ENCODE results near the gene STRIP2.
"Not testable (repeated sequence)": the region's sequence is repeated elsewhere in the genome, so short reads cannot be mapped to it uniquely, and the experiment has no call there.

STRIP2 gene

GRCh38 chr7:129422727-129423126 is 11.5 kb upstream of the STRIP2 start:
- DNase-seq = no peak

DNA sequence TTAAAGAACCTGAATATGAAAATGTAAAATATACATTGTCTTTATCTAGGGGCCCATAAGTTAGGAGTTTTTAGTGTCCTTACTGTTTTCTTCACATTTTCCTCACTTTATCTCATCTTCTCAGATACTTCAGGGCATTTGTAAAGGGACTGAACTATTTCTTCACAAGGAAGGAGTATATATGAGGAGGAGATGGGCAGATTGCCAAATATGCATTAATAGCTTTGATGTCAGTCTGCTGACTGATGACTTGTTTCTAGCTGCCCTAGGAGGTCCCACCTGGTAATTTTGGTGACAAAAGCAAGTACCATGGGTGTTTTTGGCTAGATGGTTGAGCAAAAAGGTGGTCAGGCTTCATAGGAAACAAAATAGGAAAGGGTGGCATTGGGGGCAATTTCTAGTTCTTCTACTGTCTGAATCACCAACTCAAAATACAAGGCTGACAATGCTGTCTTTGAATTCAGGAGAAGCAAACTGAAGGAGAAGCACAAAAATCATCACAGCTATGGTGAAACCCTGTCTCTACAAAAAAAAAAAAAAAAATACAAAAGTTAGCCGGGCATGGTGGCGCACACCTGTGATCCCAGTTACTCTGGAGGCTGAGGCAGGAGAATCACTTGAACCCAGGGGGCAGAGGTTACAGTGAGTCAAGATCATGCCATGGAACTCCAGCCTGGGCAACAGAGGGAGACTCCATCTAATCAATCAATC is 10.4 kb upstream of the STRIP2 start:
- no peak for DNase-seq

- DNase-seq = no peak
These were observed 7.8 kb upstream of the STRIP2 start for GRCh38 chr7:129426482-129426881.

GRCh38 chr7:129427526-129428045 is 6.6 kb upstream of the STRIP2 start:
- no peak for DNase-seq

GRCh38 chr7:129431911-129432643 is 2.2 kb upstream of the STRIP2 start:
- DNase-seq = no peak

DNA sequence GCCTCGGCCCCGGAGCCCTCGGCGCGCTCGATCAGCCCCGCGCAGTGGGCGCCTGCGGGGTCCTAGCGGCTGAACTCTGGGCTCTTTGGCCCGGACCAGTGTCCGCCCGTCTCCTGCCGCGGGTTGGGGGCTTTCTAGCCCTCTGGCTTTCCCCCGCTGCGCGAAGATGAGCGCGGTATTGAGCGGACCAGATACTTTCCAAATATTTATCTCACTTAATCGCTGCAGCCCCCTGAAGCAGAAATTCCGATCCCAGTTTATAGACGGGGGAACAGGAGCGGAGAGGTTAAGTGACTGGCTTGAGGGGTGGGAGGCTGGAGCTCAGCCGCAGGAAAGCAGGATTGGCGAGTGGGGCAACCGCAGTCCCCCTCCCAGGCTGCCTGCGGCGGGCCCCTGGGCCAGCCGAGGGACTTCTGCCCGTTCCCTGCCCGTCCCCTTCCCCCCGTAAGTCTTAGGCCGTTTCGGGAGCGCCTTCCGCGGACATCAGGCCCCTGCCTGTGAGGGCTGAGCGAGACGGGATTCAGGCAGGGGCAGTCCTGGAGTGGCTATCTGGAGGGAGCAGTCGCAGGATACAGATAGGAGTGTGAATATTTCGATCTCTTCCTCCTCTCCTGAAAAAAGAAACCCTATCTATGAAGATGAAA is 565 bp downstream of the STRIP2 start:
- no peak for DNase-seq

GRCh38 chr7:129435414-129435829 is 1.2 kb downstream of the STRIP2 start:
- DNase-seq = no peak

DNA sequence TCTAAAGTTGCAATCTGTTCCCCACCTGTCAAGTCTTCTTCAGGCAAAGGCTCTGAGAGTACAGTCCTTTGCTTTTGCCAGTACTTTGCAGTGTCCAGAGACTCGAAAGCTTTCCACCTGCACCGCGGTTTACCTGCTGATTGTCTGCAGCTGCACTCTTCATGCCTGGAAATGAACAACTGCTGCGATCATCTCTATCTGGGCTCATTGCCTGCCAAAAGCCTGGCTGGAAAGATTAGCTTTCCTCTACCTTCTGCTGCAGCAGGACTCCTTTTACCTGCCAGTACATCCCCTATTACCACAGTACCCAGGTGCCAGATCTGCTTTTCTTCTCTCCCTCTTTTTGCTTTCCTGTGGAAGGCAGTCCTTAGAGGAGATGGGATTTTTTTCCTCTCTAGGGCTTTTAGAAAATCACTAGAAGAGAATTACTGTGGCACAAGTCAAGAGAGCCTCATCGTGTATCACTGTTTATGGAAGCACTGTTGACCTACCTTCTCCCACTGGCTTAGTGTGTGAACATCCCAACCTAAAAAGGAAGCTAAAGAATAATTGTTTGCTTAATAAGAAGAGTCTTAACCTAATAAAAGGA is 2.2 kb downstream of the STRIP2 start:
- DNase-seq = no peak

- no peak for DNase-seq
These were observed 3.0 kb downstream of the STRIP2 start for GRCh38 chr7:129437190-129437589.

DNA sequence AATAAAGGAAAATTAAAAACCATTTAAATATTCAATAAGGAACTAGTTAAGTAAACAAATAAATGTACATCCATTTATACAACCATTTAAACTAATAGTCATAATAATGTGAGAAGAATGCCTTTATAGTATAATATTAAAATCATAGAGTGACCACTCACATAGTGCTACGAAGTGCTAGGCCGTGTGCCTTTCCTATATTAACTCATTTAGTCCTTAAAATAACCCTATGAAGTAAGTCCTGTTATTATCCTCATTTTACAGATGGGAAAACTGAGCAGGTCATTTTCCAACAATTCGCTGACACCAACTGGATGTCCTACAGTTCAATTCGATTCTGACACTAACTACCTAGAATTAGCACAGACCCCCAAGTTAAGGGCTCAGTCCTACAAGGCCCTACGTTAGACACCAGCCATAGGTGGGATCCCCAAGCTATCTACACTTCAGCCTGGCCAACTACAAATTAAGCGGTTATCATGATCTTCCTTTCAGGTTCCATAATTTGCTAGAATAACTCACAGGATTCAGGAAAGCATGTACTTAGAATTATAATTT is 4.1 kb downstream of the STRIP2 start:
- no peak for DNase-seq

- DNase-seq = no peak
These were observed 4.8 kb downstream of the STRIP2 start for GRCh38 chr7:129438839-129439651.

GRCh38 chr7:129439963-129440625 is 5.9 kb downstream of the STRIP2 start:
- DNase-seq = no peak

DNA sequence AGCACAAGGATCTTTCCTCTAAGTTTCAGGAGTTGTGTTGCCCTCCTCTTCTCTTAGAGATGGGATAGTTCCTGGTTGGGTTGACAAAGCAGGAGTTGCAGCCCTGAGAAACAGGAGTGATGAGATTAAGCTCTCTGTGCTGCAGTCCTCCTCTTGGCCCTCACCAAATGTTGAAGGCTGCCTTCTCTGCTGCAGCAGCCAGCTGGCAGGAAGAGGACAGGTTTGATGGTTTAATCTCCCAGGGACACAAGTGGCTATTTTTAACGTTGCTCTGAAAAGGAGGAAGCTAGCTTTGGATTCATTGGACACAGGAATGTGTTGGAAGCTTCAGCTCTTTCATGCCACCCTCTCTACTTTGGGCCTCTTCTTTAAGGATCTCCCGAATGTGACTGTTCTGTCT is 9.4 kb downstream of the STRIP2 start:
- no peak for DNase-seq

- DNase-seq = not testable (repeated sequence)
These were observed 10.5 kb downstream of the STRIP2 start for GRCh38 chr7:129444776-129445175.

GRCh38 chr7:129446925-129447324 is 12.7 kb downstream of the STRIP2 start:
- not testable (repeated sequence) for DNase-seq

GRCh38 chr7:129447445-129447844 is 13.2 kb downstream of the STRIP2 start:
- not testable (repeated sequence) for DNase-seq

GRCh38 chr7:129448608-129449007 is 14.4 kb downstream of the STRIP2 start:
- not testable (repeated sequence) for DNase-seq

DNA sequence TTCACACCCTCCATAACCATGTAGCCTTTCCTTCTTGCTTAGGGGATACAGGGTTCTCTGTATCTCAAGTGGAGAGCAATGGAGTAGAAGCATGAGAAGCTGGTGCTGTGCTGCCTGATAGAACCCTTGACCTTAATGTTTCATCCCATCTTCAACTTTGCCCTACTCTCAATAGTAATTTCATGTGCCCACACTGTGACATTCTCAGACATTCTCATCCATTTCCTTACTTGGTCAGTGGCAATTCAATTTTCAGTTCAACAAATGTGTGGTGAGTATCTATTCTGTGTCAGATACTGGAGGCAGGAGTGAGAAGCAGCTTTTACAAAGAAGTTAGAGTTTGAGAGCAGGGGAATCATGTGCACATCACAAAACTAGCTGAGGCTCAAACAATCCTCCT is 16.1 kb downstream of the STRIP2 start:
- DNase-seq = no peak

DNA sequence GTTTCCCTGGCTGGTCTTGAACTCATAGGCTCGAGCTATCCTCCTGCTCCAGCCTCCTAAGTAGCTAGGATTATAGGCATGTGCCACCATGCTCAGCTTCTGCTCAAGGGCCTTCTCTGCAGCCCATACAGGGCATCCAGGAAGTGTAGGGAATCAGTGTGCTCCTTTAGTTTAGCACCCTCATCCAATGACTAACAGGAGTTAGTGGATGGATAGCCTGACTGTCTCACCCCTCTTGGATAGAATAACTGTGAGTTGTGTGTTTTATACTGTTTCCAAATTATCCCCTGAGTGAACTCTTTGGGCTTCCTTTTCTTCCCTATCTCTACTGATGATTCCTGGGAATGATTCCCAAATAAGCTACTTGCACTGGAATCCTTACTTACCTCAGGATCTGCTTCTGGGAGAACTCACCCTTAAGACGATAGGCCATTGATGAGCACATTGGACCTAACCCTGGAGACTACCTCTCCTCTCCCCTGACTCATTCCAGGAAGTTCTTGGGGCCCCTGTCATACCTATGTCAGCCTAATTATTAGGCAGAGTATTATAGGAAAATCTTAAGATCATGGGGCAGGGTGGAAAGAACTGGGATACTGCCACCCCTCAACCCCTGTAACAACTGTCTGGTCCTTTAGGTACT is 18.5 kb downstream of the STRIP2 start:
- DNase-seq = no peak

- DNase-seq = no peak
These were observed 19.4 kb downstream of the STRIP2 start for GRCh38 chr7:129453510-129454248.
